Glutamatergic neuron (in vitro differentiated cells): ENCODE measurements around the gene PGM2. TPM values are rescaled to one million over a fixed set of nuclear protein-coding genes. Genes with fewer than 3 reads are reported as not detected.

Source experiments
- DNase-seq: peaks from one replicate; pipeline ENCODE4 v3.0.0; 2022
- H3K27ac Mint-ChIP-seq: one replicate; pipeline ENCODE4 v1.8.0; 2020; ENCODE audit warnings: mild to moderate bottlenecking, mixed read lengths, inconsistent platforms; ENCODE audit not compliant: unreplicated experiment
- H3K27me3 Mint-ChIP-seq: one replicate; pipeline ENCODE4 v1.8.0; 2020; ENCODE audit warnings: mild to moderate bottlenecking, moderate library complexity, mixed read lengths, inconsistent platforms; ENCODE audit not compliant: unreplicated experiment
- H3K36me3 Mint-ChIP-seq: one replicate; pipeline ENCODE4 v1.8.0; 2020; ENCODE audit warnings: mild to moderate bottlenecking, mixed read lengths, inconsistent platforms; ENCODE audit not compliant: unreplicated experiment
- H3K4me1 Mint-ChIP-seq: one replicate; pipeline ENCODE4 v1.8.0; 2020; ENCODE audit warnings: mild to moderate bottlenecking, low read depth, mixed read lengths, inconsistent platforms; ENCODE audit not compliant: unreplicated experiment
- H3K4me3 Mint-ChIP-seq: one replicate; pipeline ENCODE4 v1.8.0; 2020; ENCODE audit warnings: mild to moderate bottlenecking, mixed read lengths, inconsistent platforms; ENCODE audit not compliant: unreplicated experiment
- H3K9me3 Mint-ChIP-seq: one replicate; pipeline ENCODE4 v1.8.0; 2020; ENCODE audit warnings: mild to moderate bottlenecking, moderate library complexity, mixed read lengths, inconsistent platforms; ENCODE audit not compliant: unreplicated experiment
- CTCF ChIP-seq: fragments of 200-600 bp; sonication (generic); IDR thresholded peaks from one replicate; pipeline ENCODE4 v1.5.0; 2021; ENCODE audit not compliant: partially characterized antibody, unreplicated experiment
- total RNA-seq: library from RNA; stranded (reverse); fragmentation: NEBNext Ultra II Directional; extraction: Animal tissue kit (Norgen Biotek cat#: 25700); gene quantifications from one replicate; pipeline ENCODE4 v1.2.1, GENCODE V29; 2021; ENCODE audit not compliant: unreplicated experiment

PGM2 gene
- total RNA-seq, 1 donor from 2014 or later: 8.8 TPM

- Mint-ChIP-seq H3K4me3 (no peak overlapping the region), H3K27me3 (no peaks in the 10 kb centered on the region), H3K4me1 (no peaks in the 10 kb centered on the region), H3K27ac (no peak overlapping the region), H3K9me3 (no peaks in the 10 kb centered on the region), H3K36me3 (no peaks in the 10 kb centered on the region)
- no peak for DNase-seq
- TF ChIP-seq CTCF: no peak
These were observed 12.9 kb downstream of the PGM2 start for GRCh38 chr4:37839426-37839825.

GRCh38 chr4:37844204-37844603, 17.7 kb downstream of the PGM2 start:
- peaks cover 1% of the 10 kb centered on the region for H3K27me3 Mint-ChIP-seq
- H3K4me3 Mint-ChIP-seq: no peak overlapping the region
- no peak for DNase-seq
- no peak overlapping the region for H3K27ac Mint-ChIP-seq
- no peaks in the 10 kb centered on the region for H3K4me1 Mint-ChIP-seq
- H3K36me3 Mint-ChIP-seq: no peaks in the 10 kb centered on the region
- H3K9me3 Mint-ChIP-seq: no peaks in the 10 kb centered on the region
- TF ChIP-seq CTCF: no peak

- no peaks in the 10 kb centered on the region for H3K4me1 Mint-ChIP-seq
- H3K36me3 Mint-ChIP-seq: no peaks in the 10 kb centered on the region
- H3K27ac Mint-ChIP-seq: no peak overlapping the region
- no peak for DNase-seq
- TF ChIP-seq CTCF: no peak
- H3K9me3 Mint-ChIP-seq: no peaks in the 10 kb centered on the region
- H3K4me3 Mint-ChIP-seq: no peak overlapping the region
- peaks cover 1% of the 10 kb centered on the region for H3K27me3 Mint-ChIP-seq
These were observed 18.7 kb downstream of the PGM2 start for GRCh38 chr4:37845201-37845600.

- Mint-ChIP-seq H3K27ac (no peak overlapping the region), H3K4me1 (no peaks in the 10 kb centered on the region), H3K9me3 (no peaks in the 10 kb centered on the region), H3K27me3 (peaks cover 1% of the 10 kb centered on the region), H3K36me3 (no peaks in the 10 kb centered on the region), H3K4me3 (no peak overlapping the region)
- no peak for TF ChIP-seq CTCF
- DNase-seq: no peak
These were observed 20.9 kb downstream of the PGM2 start for GRCh38 chr4:37847311-37847884.

- Mint-ChIP-seq H3K27me3 (peaks cover 2% of the 10 kb centered on the region), H3K27ac (no peak overlapping the region), H3K4me3 (no peak overlapping the region)
These were observed 25.9 kb downstream of the PGM2 start for GRCh38 chr4:37852376-37852775.

More at GRCh38 chr4:37852376-37852775, 25.9 kb downstream of the PGM2 start:
- Mint-ChIP-seq H3K9me3 (no peaks in the 10 kb centered on the region), H3K36me3 (no peaks in the 10 kb centered on the region), H3K4me1 (no peaks in the 10 kb centered on the region)
- no peak for DNase-seq
- TF ChIP-seq CTCF: no peak
